GM19397 (cell line): ENCODE data around the gene CCDC142.
"Not testable (repeated sequence)": the region's sequence is repeated elsewhere in the genome, so short reads cannot be mapped to it uniquely, and the experiment has no call there.

Source experiments
- ATAC-seq: cut with Tn5 transposase; IDR thresholded peaks from one replicate; pipeline ENCODE4 v1.9.1; 2021; ENCODE audit warnings: mild to moderate bottlenecking, moderate library complexity; ENCODE audit not compliant: unreplicated experiment

The CCDC142 gene

GRCh38 chr2:74500578-74500946, 17.8 kb upstream of the CCDC142 start:
- no peak for ATAC-seq

GRCh38 chr2:74499940-74500577, 17.3 kb upstream of the CCDC142 start:
- no peak for ATAC-seq

DNA sequence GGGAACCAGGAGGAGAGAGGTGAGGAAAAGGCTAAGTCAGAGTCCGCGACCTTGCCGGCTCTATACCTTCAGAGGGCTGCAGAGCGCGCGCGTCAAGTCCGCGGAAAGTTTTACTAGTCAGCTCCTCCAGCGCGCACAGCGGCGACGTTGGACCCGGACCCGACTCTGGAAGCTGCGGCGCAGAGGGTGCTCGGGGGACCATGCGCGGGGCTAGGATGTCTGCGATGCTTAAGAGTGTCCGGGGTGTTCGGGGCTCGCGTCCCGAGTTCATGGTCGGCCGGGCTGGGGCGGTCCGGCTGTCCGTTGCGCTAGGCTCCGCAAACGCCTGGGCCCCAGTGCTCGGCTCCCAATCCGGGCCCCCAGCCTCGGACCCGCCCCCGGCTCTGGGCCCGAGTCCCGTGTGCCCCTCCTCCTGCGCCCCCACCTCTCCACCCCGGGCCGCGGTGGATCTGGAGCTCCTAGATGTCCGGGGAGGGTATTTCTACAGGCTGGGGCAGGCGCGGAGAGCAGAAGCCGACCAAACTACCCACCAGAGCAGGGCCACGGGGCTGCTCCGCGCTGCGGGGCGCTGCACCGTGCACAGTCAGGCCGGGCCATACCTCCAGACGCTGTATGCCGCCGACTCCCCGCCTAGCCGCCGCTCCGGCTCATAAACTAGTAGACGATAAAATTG, 16.6 kb upstream of the CCDC142 start, which contains the start of gene LBX2:
TSS of gene LBX2 (minus strand) at position 337 of the 673 bp plus-strand sequence. CDS start at position 271, 66 bp downstream.
- ATAC-seq = no peak

GRCh38 chr2:74498500-74499266, 15.9 kb upstream of the CCDC142 start:
- no peak for ATAC-seq

DNA sequence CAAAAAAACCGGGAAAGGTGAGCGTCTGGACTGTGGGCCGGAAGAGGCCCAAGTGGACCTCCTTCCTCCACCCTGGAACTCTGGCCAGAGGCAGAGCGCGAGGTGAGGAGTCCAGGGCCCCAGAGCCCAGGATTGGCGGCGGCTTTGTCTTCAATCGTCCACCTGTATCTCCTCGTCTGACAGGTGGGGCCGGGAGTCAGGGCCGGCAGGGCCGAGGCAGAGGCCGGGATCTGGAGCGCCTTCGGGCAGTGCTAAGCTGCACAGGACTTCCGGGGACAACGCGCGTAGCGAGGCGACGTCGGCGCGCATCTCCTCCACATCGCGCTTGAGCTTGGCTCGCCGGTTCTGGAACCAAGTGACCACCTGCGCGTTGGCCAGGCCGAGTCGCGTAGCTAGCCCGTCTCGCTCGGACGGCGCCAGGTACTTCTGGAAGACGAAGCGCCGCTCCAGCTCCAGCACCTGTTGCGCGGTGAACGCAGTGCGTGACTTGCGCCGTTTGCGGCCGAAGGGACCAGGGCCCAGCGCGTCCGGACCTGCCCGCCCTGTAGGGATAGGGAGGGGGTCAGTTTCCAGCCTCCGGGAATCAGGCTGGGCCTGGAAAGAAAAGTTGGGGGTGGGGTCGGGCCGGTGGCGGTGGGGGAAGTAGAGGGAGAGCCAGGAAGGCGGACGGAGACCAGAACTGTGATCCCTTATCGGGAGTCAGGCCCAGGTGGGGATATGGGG, 15.1 kb upstream of the CCDC142 start:
- no peak for ATAC-seq

DNA sequence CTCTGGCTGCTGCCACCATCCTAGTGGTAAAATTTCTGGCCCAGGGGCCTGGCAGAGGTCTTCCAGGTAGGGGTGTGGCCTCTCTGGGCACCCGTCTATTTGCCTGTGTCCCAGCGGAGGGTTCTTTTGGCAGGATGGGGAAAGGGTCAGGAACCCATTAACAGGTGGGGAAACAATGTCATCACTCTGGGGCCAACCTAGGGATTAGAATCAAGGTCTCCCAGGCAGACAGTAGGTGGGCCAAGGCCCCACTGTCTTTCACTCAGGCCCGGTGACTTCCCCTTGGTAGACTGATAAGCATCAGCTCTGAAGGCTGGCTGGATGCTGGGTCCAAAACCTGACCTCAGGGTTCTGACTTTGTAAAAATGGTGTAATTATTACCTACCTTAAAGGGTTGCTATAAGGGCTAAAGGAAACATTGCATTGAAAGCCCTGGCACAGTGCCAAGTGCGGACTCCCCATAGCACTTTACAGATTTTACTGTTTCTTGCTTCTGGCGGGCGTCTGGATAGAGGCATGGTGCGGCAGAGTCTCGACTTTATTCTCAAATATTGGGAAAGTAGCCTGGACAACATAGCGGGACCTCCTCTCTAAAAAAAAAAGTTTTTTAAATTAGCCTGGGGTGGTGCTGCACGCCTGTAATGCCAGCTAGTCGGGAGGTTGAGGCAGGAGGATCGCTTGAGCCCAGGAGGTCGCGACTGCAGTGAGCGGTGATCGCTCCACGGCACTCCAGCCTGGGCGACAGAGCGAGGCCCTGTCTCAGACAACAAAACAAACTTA, 14.4 kb upstream of the CCDC142 start:
- no peak for ATAC-seq

GRCh38 chr2:74495440-74495839, 12.6 kb upstream of the CCDC142 start:
- no peak for ATAC-seq

DNA sequence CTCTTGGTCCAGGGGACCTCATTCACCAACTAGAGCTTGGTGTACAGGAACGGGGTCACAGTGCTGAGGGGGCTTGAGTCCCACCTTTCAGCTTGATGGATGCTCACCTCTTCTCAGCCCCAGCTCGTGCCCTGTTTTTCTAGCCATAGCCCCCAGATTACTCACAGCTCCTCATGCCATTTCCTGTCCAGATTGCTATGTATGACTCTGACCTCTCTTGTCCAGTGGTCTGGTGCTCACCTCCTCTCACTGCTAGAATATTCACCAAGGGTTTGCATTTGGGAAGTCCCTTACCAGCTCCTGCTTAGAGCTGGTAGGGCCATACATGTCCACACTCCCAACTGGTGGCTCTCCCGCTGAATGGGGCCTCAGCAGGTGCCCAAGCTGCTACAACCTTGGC, 10.7 kb upstream of the CCDC142 start:
- ATAC-seq = no peak

DNA sequence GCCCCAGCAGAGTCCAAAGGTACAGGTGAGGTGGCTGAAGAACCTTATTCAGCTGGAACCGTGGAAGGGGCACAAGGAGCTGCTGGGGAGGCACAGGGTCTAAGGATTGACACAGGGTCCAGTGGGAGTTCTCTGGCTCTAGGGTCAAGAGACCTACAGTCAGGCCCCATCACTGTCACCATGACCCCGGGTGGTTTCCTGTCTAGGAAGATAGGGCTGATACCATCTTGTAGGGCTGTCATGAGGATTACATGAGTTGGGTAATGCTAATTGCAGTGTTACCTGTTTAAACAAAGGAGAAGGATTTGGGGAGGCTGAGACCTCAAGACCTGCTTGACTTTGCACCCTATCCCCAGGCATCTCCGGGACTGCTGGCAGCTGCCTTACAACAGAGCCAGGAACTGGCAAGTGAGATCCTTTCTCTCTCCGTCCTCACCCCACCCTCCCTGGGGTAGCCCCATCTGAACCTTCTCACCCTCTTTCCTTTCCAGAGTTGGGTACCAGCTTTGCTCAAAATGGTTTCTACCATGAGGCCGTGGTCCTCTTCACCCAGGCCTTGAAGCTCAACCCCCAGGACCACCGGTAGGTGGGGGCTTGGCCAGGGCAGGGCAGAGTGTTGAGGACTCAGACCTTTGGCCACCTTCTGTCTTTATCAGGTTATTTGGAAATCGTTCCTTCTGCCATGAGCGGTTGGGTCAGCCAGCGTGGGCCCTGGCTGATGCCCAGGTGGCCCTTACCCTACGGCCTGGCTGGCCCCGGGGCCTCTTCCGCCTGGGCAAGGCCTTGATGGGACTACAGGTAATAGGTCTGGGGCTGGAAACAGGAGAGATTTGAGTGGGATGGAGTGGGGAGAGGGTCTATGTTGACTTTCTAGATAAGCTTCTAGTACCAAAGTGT, 9.1 kb upstream of the CCDC142 start:
- no peak for ATAC-seq

- no peak for ATAC-seq
These were observed 7.1 kb upstream of the CCDC142 start for GRCh38 chr2:74489906-74490305.

GRCh38 chr2:74488643-74489481, 6.1 kb upstream of the CCDC142 start:
- no peak for ATAC-seq

- ATAC-seq = no peak
These were observed 3.3 kb upstream of the CCDC142 start for GRCh38 chr2:74486141-74486540.

DNA sequence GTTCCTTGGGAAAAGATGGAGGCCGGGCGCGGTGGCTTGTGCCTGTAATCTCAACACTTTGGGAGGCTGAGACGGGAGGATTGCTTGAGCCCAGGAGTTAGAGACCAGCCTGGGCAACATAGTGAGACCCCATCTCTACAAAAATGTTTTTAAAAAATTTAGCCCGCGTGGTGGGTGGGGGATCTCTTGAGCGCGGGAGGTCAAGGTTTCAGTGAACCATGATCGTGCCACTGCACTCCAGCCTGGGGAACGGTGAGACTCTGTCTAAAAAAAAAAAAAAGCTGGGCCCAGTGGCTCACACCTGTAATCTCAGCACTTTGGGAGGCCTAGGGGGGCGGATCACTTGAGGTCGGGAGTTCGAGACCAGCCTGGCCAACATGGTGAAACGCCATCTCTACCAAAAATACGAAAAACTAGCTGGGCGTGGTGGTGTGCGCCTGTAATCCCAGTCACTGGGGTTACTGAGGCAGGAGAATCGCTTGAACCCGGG, 922 bp upstream of the CCDC142 start:
- ATAC-seq = not testable (repeated sequence)

- peak; percentile 51 for ATAC-seq
These were observed 617 bp downstream of the CCDC142 start for GRCh38 chr2:74481961-74482800.

- ATAC-seq = no peak
These were observed 1.4 kb downstream of the CCDC142 start for GRCh38 chr2:74481431-74481830.

DNA sequence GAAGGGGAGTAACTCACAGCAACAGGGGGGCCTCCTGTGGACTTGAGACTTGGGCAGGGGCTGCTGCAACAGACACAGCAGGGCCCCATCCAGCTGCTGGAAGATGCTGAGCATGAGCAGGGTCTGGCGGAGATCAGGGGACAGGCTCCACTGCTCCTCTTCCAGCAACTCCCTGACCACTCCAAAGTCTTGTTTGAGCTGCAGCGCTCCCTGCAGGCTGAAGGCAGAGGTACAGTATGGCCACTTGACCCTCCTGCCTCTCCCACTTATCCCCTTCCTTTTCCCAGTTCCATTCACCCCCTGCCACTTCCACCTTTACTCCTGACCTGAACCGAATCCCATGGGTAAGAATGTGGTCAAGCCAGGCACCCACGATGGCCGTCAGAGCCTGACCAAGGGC, 7.9 kb downstream of the CCDC142 start:
- ATAC-seq = no peak

GRCh38 chr2:74474481-74474880, 8.3 kb downstream of the CCDC142 start:
- ATAC-seq = no peak

GRCh38 chr2:74472945-74473258, 9.9 kb downstream of the CCDC142 start:
- no peak for ATAC-seq
